ENCODE measurements around the gene ZNF679.
"Not testable (repeated sequence)": the region's sequence is repeated elsewhere in the genome, so short reads cannot be mapped to it uniquely, and the experiment has no call there.

ZNF679 gene
- 0 reads per million in 2 donors for total RNA-seq

GRCh38 chr7:64228174-64228573, at the start of gene ZNF679:
Gene ZNF679 (plus strand): TSS chr7:64228474. CDS start chr7:64249118, 20,644 bp downstream.
- DNase-seq: not testable (repeated sequence)

DNA sequence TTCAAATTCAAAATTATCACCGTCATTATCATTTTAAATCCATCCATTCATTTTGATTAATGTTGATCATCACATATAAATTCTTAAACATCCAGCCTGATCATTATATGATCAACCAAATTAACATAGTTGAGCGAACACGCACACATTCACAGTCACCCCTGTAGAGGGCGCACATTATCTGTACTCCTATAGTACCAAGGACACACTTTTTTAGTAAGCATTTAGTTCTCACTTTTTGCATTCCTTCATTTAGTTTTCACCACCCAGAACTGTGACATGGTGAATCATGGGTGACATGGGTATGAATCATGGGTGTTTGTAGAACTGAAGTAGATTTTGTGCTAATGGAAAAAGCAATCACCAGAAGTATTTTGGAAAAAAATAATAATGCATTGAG, 47.3 kb upstream of the ZNF679 start:
- no peak for DNase-seq

DNA sequence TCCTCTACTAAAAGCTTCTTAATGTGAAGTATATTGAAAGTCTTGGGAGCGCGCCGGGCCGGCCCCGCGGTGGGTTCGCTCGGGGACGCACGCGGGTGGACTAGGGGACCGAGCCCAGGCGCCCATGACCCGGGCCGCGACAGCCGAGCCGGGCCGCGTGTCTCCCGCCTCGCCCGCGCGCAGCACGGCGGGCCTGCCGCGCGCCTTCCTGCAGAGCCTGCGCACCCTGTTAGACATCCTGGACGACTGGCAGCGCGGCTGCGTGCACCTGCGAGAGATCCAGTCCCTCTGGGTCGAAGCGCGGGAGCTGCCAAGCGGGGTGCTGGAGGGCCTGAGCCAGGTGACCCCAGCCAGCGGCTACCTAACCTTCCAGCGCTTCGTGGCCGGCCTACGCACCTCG, 46.7 kb upstream of the ZNF679 start:
- DNase-seq: no peak

- DNase-seq: peak; percentile 10
Measured at GRCh38 chr7:64182036-64182790, 46.1 kb upstream of the ZNF679 start.

GRCh38 chr7:64183126-64183742, 45.0 kb upstream of the ZNF679 start:
- DNase-seq: peak; percentile 15

- no peak for DNase-seq
Measured at GRCh38 chr7:64183827-64184372, 44.4 kb upstream of the ZNF679 start.

GRCh38 chr7:64184376-64184775, 43.9 kb upstream of the ZNF679 start:
- no peak for DNase-seq

DNA sequence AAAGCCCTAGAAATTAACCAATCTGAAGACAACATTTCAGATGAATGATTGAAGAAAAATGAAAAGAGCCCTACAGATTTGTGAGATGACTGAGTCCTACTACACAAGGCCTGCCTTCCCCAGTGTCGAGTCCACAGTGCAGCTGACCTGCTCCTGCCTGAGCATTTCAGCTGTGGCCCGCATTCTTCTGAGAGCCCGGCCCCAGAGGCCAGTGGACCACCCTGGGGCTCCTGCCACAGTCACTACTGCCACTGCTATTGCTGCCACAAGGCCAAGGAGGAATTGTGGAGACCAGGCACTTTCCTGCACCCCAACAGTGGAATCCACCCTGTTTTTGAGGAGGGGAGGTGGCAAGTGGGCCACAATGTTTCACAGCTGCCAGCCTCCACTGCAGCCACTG, 40.9 kb upstream of the ZNF679 start:
- no peak for DNase-seq

- DNase-seq: no peak
Measured at GRCh38 chr7:64192148-64192704, 36.0 kb upstream of the ZNF679 start.

DNA sequence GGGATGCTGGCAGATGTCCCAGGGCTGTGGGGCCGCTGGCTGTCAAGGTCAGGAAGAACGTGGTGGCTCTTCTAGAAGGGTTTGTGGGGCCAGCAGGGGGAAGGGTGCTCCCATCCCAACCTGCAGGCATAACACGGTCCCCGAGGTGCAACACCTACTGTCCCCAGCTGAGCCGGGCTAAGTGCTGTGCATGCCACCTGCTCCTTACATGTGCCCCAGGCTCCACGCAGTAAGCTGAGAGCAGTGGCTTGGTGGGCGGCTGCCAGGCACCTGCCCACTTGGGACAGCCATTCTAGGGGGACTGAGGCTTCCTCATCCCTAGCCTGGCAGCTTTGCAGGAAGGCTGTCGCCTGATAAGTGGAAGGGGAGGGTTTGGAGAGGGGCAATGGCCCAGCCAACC, 35.5 kb upstream of the ZNF679 start:
- no peak for DNase-seq

DNA sequence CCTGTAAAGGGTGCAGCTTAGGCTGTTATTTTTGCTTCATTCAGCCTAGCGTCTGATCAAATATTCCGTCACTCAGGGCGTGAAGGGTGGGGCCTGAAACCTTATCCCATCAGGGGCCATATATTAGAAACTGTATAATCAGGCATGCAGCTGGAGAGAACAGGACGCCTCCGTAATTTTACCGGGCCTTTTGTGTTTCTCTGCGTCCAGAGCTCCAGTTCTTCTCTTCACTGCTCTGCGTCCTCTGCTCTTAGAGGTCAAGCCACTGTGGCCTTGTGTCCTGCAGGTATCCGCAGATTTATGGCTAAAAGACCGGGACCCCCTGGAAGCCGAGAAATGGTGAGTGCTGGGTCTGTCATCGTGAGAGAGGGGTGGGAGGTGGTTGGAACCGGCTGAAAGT, 21.4 kb upstream of the ZNF679 start, which contains the start of gene ZNF735:
TSS of gene ZNF735 (plus strand) at position 301 of the 400 bp plus-strand sequence. CDS start at position 301, 0 bp downstream.
- no peak for DNase-seq

- not testable (repeated sequence) for DNase-seq
Measured at GRCh38 chr7:64219710-64220298, 8.5 kb upstream of the ZNF679 start.

- DNase-seq: no peak
Measured at GRCh38 chr7:64223366-64223765, 4.9 kb upstream of the ZNF679 start.

DNA sequence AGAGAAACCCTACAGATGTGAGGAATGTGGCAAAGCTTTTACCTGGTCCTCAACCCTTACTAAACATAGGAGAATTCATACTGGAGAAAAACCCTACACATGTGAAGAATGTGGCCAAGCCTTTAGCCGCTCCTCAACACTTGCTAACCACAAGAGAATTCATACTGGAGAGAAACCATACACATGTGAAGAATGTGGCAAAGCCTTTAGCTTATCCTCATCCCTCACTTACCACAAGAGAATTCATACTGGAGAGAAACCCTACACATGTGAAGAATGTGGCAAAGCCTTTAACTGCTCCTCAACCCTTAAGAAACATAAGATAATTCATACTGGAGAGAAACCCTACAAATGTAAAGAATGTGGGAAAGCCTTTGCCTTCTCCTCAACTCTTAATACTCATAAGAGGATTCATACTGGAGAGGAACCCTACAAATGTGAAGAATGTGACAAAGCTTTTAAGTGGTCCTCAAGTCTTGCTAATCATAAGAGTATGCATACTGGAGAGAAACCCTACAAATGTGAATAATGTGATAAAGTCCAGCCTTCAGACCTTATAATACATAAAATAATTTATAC, 38.2 kb downstream of the ZNF679 start:
- no peak for DNase-seq

DNA sequence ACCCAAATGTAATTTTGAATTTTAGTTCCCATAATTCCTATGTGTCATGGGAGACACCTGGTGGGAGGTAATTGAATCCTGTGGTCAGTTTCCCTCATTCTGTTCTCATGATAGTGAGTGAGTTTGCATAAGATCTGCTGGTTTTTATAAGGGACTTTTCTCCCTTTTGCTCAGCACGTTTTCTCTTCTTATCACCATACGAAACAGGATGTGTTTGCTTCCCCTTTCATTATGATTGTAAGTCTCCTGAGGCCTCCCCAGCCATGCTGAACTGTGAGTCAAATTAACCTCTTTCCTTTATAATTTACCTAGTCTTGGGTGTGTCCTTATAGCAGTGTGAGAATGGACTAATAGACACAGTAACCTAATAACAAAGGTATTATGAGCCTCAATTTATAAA, 49.4 kb downstream of the ZNF679 start:
- no peak for DNase-seq

- no peak for DNase-seq
Measured at GRCh38 chr7:64294701-64295420, 66.6 kb downstream of the ZNF679 start.

- not testable (repeated sequence) for DNase-seq
Measured at GRCh38 chr7:64297418-64297817, 69.1 kb downstream of the ZNF679 start.

- DNase-seq: no peak
Measured at GRCh38 chr7:64300641-64301405, 72.5 kb downstream of the ZNF679 start.

DNA sequence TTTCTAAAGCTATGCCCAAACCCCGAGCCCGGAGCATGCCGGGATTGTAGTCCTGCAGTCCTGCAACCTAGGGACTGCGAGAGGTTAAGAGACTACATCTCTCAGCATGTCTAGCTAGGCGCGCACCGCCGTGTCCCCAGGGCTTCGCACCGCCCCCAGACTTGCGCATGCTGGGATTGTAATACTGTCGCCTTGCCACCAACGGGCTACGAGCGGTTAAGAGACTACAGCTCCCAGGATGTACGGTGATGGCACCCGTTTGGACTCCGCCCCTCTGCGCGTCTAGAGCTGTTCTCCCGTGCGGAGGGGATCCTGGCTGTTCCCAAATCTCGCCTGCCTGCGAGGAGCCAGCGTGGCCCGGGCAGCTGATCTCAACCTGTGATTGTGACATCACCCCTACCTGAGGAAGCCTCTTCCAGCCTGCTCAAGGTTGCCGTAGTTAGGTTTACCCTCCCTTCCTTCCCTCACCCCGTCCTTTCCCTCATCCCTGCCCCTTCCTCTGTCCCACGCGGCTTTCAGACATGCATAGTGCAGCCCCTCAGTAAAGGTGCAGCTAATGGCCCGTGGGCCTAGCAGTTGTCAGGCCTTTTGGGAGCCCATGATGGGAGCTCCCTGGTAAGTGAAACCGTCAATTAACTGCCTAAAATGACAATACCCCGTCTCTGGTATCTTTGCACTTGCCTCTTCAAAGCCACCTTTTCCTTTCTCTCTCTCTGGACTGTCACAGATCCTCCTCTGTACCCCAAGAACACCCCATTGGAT, 79.2 kb downstream of the ZNF679 start:
- peak; percentile 70 for DNase-seq

- no peak for DNase-seq
Measured at GRCh38 chr7:64308016-64308270, 79.7 kb downstream of the ZNF679 start.

- DNase-seq: no peak
Measured at GRCh38 chr7:64310426-64310825, 82.2 kb downstream of the ZNF679 start.
